Calu3 (cell line): Measurements from ENCODE around the gene SLCO3A1. TPM values are rescaled to one million over a fixed set of nuclear protein-coding genes. Genes with fewer than 3 reads are reported as not detected.

Experiments
- BruUV-seq: library from RNA; stranded (reverse); fragments of 400-500 nt; replicated peaks from 2 replicates; lab custom pipeline; 2021; lab: Mats Ljungman, UMichigan
- CTCF ChIA-PET: fragments of 300-600 bp; sonication (Branson Sonifier 250); formaldehyde crosslinking; loops from one replicate; lab custom pipeline; 2022; ENCODE audit warnings: antibody characterized with exemption; lab: Charles Lee
- DNase-seq: peaks from one replicate; pipeline ENCODE4 v3.0.0; 2022
- H3K27ac Mint-ChIP-seq: one replicate; pipeline ENCODE4 v1.8.0; 2022; ENCODE audit warnings: mixed read lengths; ENCODE audit not compliant: unreplicated experiment
- H3K27me3 Mint-ChIP-seq: one replicate; pipeline ENCODE4 v1.8.0; 2022; ENCODE audit warnings: mixed read lengths; ENCODE audit not compliant: unreplicated experiment
- H3K36me3 Mint-ChIP-seq: one replicate; pipeline ENCODE4 v1.8.0; 2022; ENCODE audit warnings: mild to moderate bottlenecking, moderate library complexity, mixed read lengths; ENCODE audit not compliant: insufficient read depth, unreplicated experiment
- H3K4me1 Mint-ChIP-seq: one replicate; pipeline ENCODE4 v1.8.0; 2022; ENCODE audit warnings: mild to moderate bottlenecking, low read depth, mixed read lengths; ENCODE audit not compliant: unreplicated experiment
- H3K4me3 Mint-ChIP-seq: one replicate; pipeline ENCODE4 v1.8.0; 2022; ENCODE audit warnings: mild to moderate bottlenecking, low read depth, moderate library complexity, mixed read lengths; ENCODE audit not compliant: unreplicated experiment
- H3K9me3 Mint-ChIP-seq: one replicate; pipeline ENCODE4 v1.8.0; 2022; ENCODE audit warnings: low read depth, mixed read lengths; ENCODE audit not compliant: unreplicated experiment
- CTCF ChIP-seq: fragments of 200-600 bp; IDR thresholded peaks from one replicate; pipeline ENCODE4 v1.8.0; 2022; ENCODE audit warnings: antibody characterized with exemption; ENCODE audit not compliant: unreplicated experiment
- intact Hi-C: fragments of 100-400 bp; cut with micrococcal nuclease; formaldehyde crosslinking; loops from one replicate; pipeline ENCODE4 v1.10.0; 2022; ENCODE audit not compliant: unreplicated experiment
- total RNA-seq: library from RNA; stranded (reverse); gene quantifications from 2 replicates; pipeline ENCODE4 v1.2.3, GENCODE V29; 2022

Gene SLCO3A1
- total RNA-seq, 1 experiment from 2014 or later = 65.9 TPM

DNA sequence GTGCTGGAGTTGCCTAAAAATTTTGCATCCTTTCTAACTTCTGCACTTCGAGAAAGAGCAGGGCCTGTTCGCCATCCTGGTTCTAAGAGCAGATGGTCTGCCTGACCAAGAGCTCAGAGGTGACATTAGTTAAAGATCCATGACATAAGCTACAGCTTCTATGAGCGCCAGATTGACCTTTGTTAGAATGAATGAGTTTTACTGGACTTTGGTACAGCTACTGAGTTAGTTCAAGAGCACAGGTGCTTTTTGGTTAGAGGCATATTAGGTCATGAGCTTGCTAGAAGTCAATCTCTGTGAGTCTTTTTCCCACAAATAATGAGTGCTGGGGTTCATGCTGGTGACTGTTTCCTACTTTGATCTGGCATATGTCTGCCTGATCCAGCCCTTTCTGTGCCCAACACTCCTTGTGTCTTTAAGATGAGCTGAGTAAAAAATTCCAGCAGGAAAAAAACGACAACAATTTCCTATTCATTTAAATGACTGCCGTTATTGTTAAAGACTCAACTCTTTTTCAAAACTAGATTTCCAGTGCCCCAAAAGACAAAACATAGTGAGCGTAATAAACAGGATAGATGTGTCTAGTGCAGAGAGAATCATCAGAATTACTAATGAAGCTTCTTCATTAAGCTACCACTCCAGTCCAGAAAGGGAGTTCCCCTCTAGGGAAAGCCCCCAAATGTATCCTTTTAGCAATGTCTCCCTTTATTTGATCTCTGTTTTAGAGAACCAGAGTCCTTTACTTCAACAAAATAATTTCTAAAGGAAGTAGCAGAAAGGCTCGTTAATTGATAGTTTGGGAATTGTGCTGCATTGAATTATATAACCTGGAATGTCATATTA, 152.9 kb downstream of the SLCO3A1 start:
- H3K4me1 Mint-ChIP-seq = peaks cover 30% of the 10 kb centered on the region
- no peaks in the 10 kb centered on the region for H3K9me3 Mint-ChIP-seq
- H3K27me3 Mint-ChIP-seq = no peaks in the 10 kb centered on the region
- DNase-seq = no peak
- intact Hi-C loops = no loop called here
- TF ChIP-seq CTCF = no peak
- no peak overlapping the region for H3K4me3 Mint-ChIP-seq
- H3K27ac Mint-ChIP-seq = no peak overlapping the region
- BruUV-seq = no TSS peak
- CTCF ChIA-PET = interaction anchor here (0.6 kb wide), 1 partner anchor 535 kb away, joined by 5 read pairs; no protein-coding TSS in a partner anchor
- no peaks in the 10 kb centered on the region for H3K36me3 Mint-ChIP-seq

DNA sequence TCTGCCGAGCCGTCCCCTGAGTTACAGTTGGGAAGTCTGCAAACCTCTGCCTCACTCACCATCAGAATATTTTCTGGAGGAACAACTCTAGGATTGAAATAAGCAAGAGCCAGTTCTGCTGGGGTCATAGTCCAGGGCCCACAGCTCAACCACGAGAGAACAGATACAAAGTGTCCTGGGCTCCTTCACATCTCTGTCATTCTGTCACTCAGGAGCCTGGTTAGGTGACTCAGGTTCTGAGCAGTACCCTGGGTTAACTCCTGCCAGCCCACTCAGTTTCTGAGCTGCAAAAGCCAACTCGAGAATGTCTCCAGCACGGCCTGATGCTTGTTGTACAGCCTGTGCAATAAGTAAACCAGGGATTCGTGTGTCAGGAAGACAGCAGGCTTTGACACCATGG, 155.7 kb downstream of the SLCO3A1 start:
- Mint-ChIP-seq H3K9me3 (no peaks in the 10 kb centered on the region), H3K36me3 (no peaks in the 10 kb centered on the region), H3K4me1 (peaks cover 40% of the 10 kb centered on the region), H3K27ac (no peak overlapping the region), H3K27me3 (no peaks in the 10 kb centered on the region), H3K4me3 (no peak overlapping the region)
- CTCF ChIA-PET = interaction anchor here (0.6 to 1.1 kb wide), 2 partner anchors 7 to 41 kb away, joined by 3 to 6 read pairs; no protein-coding TSS in a partner anchor
- intact Hi-C loops = no loop called here
- no peak for DNase-seq
- no peak for TF ChIP-seq CTCF
- BruUV-seq = no TSS peak

DNA sequence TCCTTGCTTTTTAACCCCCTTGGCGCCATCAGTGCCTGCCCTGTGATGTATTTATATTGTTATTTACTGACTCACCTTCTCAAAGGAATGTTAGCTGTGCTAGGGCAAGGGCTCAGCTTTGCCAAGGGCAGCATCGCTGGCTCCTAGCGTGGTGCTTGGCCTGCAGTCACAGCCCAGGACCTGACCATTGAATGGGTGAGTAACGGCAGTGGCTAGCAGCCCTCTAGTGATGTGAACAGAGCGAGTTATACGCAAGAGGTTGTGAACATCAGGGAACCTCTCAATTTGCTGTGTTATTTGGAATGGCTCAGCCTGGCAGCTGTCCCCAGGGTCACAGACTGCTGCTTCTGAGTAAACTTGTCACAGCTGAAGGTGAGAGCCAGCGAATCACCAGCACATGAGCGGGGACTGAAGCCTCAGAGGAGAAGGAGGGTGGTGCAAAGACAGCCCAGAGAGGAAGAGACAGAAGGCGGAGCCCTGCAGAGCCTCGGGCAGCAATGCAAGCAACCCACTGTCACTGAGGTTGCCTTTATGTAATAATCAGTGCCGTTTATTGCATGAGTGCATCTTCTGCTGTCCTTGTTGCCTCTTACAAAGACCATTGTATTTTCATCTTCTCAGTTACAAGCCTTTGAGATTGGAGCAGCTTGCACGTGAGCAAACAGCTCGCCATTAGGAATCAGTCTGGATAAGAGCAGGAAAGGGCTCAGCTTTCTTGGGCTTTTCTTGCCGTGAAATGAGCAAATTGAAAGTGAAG, 158.3 kb downstream of the SLCO3A1 start:
- no peak overlapping the region for H3K4me3 Mint-ChIP-seq
- H3K27ac Mint-ChIP-seq = no peak overlapping the region
- BruUV-seq = no TSS peak

DNA sequence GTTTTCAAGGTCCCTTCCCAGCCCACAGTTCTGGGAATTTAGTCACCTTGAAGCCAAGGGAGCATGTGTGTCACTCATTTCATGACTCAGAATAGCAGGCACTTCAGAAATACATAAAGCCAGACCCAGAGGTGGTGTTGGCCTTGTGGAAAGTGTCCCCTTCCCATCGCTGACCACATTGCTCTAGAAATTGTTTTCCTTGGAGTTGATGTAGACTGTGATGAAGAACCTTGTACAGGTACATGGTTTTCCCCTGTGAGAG, 158.8 kb downstream of the SLCO3A1 start:
- no peak for TF ChIP-seq CTCF
- Mint-ChIP-seq H3K4me1 (peaks cover 35% of the 10 kb centered on the region), H3K4me3 (no peak overlapping the region), H3K36me3 (no peaks in the 10 kb centered on the region), H3K27me3 (no peaks in the 10 kb centered on the region), H3K27ac (no peak overlapping the region), H3K9me3 (no peaks in the 10 kb centered on the region)
- BruUV-seq = no TSS peak
- CTCF ChIA-PET = no interaction called here
- no peak for DNase-seq
- intact Hi-C loops = no loop called here

More for the DNA sequence above, 158.3 kb downstream of the SLCO3A1 start:
- H3K36me3 Mint-ChIP-seq = no peaks in the 10 kb centered on the region
- CTCF ChIA-PET = no interaction called here
- H3K27me3 Mint-ChIP-seq = no peaks in the 10 kb centered on the region
- intact Hi-C loops = no loop called here
- H3K4me1 Mint-ChIP-seq = peaks cover 40% of the 10 kb centered on the region
- H3K9me3 Mint-ChIP-seq = no peaks in the 10 kb centered on the region
- no peak for DNase-seq
- TF ChIP-seq CTCF = no peak
